ENCODE results near the gene ATCAY.

ATCAY gene

DNA sequence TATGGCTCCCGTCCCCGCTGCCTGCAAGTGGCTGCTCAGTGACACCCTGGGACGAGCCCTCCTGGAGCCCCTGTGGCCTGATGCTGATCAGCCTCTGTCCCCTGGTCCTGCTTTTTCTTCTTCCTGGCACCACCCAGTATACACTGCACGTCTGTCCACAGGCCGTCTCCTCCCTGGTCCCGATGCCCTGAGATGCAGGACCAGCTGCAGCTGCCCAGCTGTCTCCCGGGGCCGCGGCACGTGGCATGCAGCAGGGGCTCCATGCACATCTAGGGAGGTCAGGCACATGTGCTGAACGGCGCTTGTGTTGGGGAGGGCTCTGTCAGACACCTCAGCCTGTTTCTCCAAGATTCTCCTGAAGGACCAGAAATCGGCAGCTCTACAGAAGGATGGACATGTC, 41.8 kb upstream of the ATCAY start:
- no peak overlapping the region for H3K4me3 ChIP-seq (ENCODE audit: low read length)
- no peaks in the 10 kb centered on the region for H3K4me1 ChIP-seq (ENCODE audit: control insufficient read depth, low read length)
- no peak overlapping the region for H3K27ac ChIP-seq (ENCODE audit: low read depth, low read length)
- no peaks in the 10 kb centered on the region for H3K79me2 ChIP-seq (ENCODE audit: control insufficient read depth, low read length)
- H3K36me3 ChIP-seq (ENCODE audit: control insufficient read depth, low read length): no peaks in the 10 kb centered on the region
- TF ChIP-seq, protein P1, sequence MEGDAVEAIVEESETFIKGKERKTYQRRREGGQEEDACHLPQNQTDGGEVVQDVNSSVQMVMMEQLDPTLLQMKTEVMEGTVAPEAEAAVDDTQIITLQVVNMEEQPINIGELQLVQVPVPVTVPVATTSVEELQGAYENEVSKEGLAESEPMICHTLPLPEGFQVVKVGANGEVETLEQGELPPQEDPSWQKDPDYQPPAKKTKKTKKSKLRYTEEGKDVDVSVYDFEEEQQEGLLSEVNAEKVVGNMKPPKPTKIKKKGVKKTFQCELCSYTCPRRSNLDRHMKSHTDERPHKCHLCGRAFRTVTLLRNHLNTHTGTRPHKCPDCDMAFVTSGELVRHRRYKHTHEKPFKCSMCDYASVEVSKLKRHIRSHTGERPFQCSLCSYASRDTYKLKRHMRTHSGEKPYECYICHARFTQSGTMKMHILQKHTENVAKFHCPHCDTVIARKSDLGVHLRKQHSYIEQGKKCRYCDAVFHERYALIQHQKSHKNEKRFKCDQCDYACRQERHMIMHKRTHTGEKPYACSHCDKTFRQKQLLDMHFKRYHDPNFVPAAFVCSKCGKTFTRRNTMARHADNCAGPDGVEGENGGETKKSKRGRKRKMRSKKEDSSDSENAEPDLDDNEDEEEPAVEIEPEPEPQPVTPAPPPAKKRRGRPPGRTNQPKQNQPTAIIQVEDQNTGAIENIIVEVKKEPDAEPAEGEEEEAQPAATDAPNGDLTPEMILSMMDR (IDR thresholded peaks at IDR 0.05; ENCODE audit: low read depth, low read length, poor library complexity, severe bottlenecking): no peak
- TF ChIP-seq EZH2phosphoT487 (IDR thresholded peaks at IDR 0.05; ENCODE audit: borderline replicate concordance, low read length): no peak
- peaks cover 4% of the 10 kb centered on the region; the same call in 1 of the 2 replicates for H3F3A ChIP-seq (ENCODE audit: control insufficient read depth, insufficient read depth)
- H4K20me1 ChIP-seq (ENCODE audit: control insufficient read depth, insufficient read depth, low read depth, low read length): no peaks in the 10 kb centered on the region
- H3K9me3 ChIP-seq (ENCODE audit: control insufficient read depth, insufficient read depth, low read length): peaks cover 12% of the 10 kb centered on the region; the same call in 1 of the 2 replicates
- H3K9me2 ChIP-seq (replicated peaks; ENCODE audit: control insufficient read depth, low read length): no peaks in the 10 kb centered on the region
- H3K27me3 ChIP-seq (ENCODE audit: control insufficient read depth, low read length): no peaks in the 10 kb centered on the region
- H3K4me2 ChIP-seq (ENCODE audit: low read length): no peak overlapping the region

- H3K4me3 ChIP-seq (ENCODE audit: low read length): no peak overlapping the region
- H3K36me3 ChIP-seq (ENCODE audit: control insufficient read depth, low read length): no peaks in the 10 kb centered on the region
- H3K9me3 ChIP-seq (ENCODE audit: control insufficient read depth, insufficient read depth, low read length): peaks cover 12% of the 10 kb centered on the region; the same call in 1 of the 2 replicates
- no peaks in the 10 kb centered on the region for H3K27me3 ChIP-seq (ENCODE audit: control insufficient read depth, low read length)
- H3K79me2 ChIP-seq (ENCODE audit: control insufficient read depth, low read length): no peaks in the 10 kb centered on the region
- TF ChIP-seq, protein P1 (IDR thresholded peaks at IDR 0.05; ENCODE audit: low read depth, low read length, poor library complexity, severe bottlenecking): no peak
- no peak for TF ChIP-seq EZH2phosphoT487 (IDR thresholded peaks at IDR 0.05; ENCODE audit: borderline replicate concordance, low read length)
- no peaks in the 10 kb centered on the region for H3K4me1 ChIP-seq (ENCODE audit: control insufficient read depth, low read length)
- H3F3A ChIP-seq (ENCODE audit: control insufficient read depth, insufficient read depth): peaks cover 4% of the 10 kb centered on the region; the same call in 1 of the 2 replicates
- no peaks in the 10 kb centered on the region for H4K20me1 ChIP-seq (ENCODE audit: control insufficient read depth, insufficient read depth, low read depth, low read length)
- no peaks in the 10 kb centered on the region for H3K9me2 ChIP-seq (replicated peaks; ENCODE audit: control insufficient read depth, low read length)
- no peak overlapping the region for H3K27ac ChIP-seq (ENCODE audit: low read depth, low read length)
- no peak overlapping the region for H3K4me2 ChIP-seq (ENCODE audit: low read length)
Measured at GRCh38 chr19:3839941-3840340, 40.5 kb upstream of the ATCAY start.

- Histone ChIP-seq H3K79me2 (ENCODE audit: control insufficient read depth, low read length) (no peaks in the 10 kb centered on the region), H3K36me3 (ENCODE audit: control insufficient read depth, low read length) (no peaks in the 10 kb centered on the region), H3K4me2 (ENCODE audit: low read length) (no peak overlapping the region)
Measured at GRCh38 chr19:3840804-3841203, 39.7 kb upstream of the ATCAY start.

More at GRCh38 chr19:3840804-3841203, 39.7 kb upstream of the ATCAY start:
- H3K4me3 ChIP-seq (ENCODE audit: low read length): no peak overlapping the region
- no peaks in the 10 kb centered on the region for H3K27me3 ChIP-seq (ENCODE audit: control insufficient read depth, low read length)
- no peak overlapping the region for H3K27ac ChIP-seq (ENCODE audit: low read depth, low read length)
- H3K9me2 ChIP-seq (replicated peaks; ENCODE audit: control insufficient read depth, low read length): no peaks in the 10 kb centered on the region
- H4K20me1 ChIP-seq (ENCODE audit: control insufficient read depth, insufficient read depth, low read depth, low read length): no peaks in the 10 kb centered on the region
- peaks cover 12% of the 10 kb centered on the region; the same call in 1 of the 2 replicates for H3K9me3 ChIP-seq (ENCODE audit: control insufficient read depth, insufficient read depth, low read length)
- no peaks in the 10 kb centered on the region for H3K4me1 ChIP-seq (ENCODE audit: control insufficient read depth, low read length)
- TF ChIP-seq EZH2phosphoT487 (IDR thresholded peaks at IDR 0.05; ENCODE audit: borderline replicate concordance, low read length): no peak
- TF ChIP-seq, protein P1 (IDR thresholded peaks at IDR 0.05; ENCODE audit: low read depth, low read length, poor library complexity, severe bottlenecking): no peak
- H3F3A ChIP-seq (ENCODE audit: control insufficient read depth, insufficient read depth): peaks cover 4% of the 10 kb centered on the region; the same call in 1 of the 2 replicates

Measured in DOHH2 (cell line).